ENCODE results near the gene ENKD1. TPM values are rescaled to one million over a fixed set of nuclear protein-coding genes. Genes with fewer than 3 reads are reported as not detected.

ENKD1 gene
- total RNA-seq, 1 donor from 2014 or later: 15.5 TPM

DNA sequence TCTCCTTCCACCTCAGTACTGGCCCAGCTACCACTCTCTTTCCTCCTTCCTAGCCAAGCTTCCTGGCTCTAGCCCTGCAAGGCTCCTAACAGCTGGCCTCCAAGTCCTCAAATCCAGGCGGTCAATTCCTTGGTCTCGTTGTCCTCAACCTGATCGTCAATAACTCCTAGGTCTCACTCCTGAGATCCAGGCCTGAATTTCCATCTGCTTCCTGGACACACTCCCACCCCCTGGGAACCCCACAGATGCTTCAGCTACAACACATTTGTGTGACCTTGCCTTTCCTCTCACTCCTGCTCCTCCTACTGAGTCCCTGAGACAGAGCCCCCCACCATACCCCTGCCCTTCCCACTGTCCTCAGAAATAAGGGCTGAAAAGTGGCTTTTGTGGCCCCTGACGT lies 2.3 kb downstream of the ENKD1 start:
- no peak for DNase-seq (ENCODE audit: low read depth)
- no peak for FAIRE-seq
- Histone ChIP-seq H3K27me3 (ENCODE audit: control insufficient read depth, insufficient read depth, low read length) (no peaks in the 10 kb centered on the region), H3K4me3 (ENCODE audit: low read depth, low read length) (no peak overlapping the region), H3K36me3 (ENCODE audit: control insufficient read depth, insufficient read depth, low read length) (peaks cover 2% of the 10 kb centered on the region)
- no peak for TF ChIP-seq CTCF (IDR thresholded peaks at IDR 0.05; ENCODE audit: insufficient read depth, low read length, severe bottlenecking)

- no peak overlapping the region for H3K4me3 ChIP-seq (ENCODE audit: low read depth, low read length)
- no peak for DNase-seq (ENCODE audit: low read depth)
- no peaks in the 10 kb centered on the region for H3K27me3 ChIP-seq (ENCODE audit: control insufficient read depth, insufficient read depth, low read length)
- no peak for TF ChIP-seq CTCF (IDR thresholded peaks at IDR 0.05; ENCODE audit: insufficient read depth, low read length, severe bottlenecking)
- H3K36me3 ChIP-seq (ENCODE audit: control insufficient read depth, insufficient read depth, low read length): peaks cover 3% of the 10 kb centered on the region
- FAIRE-seq: no peak
These were observed 2.7 kb downstream of the ENKD1 start for GRCh38 chr16:67663877-67664222.

GRCh38 chr16:67663151-67663876 lies 3.2 kb downstream of the ENKD1 start:
- peak; percentile 34 for TF ChIP-seq CTCF (IDR thresholded peaks at IDR 0.05; ENCODE audit: insufficient read depth, low read length, severe bottlenecking)
- FAIRE-seq (no peak), DNase-seq (ENCODE audit: low read depth) (no peak)
- Histone ChIP-seq H3K27me3 (ENCODE audit: control insufficient read depth, insufficient read depth, low read length) (no peaks in the 10 kb centered on the region), H3K36me3 (ENCODE audit: control insufficient read depth, insufficient read depth, low read length) (peaks cover 6% of the 10 kb centered on the region), H3K4me3 (ENCODE audit: low read depth, low read length) (no peak overlapping the region)

- Histone ChIP-seq H3K4me3 (ENCODE audit: low read depth, low read length) (no peak overlapping the region), H3K27me3 (ENCODE audit: control insufficient read depth, insufficient read depth, low read length) (no peaks in the 10 kb centered on the region), H3K36me3 (ENCODE audit: control insufficient read depth, insufficient read depth, low read length) (peaks cover 7% of the 10 kb centered on the region)
- TF ChIP-seq CTCF (IDR thresholded peaks at IDR 0.05; ENCODE audit: insufficient read depth, low read length, severe bottlenecking): no peak
- FAIRE-seq (no peak), DNase-seq (ENCODE audit: low read depth) (no peak)
These were observed 3.9 kb downstream of the ENKD1 start for GRCh38 chr16:67662653-67663010.

DNA sequence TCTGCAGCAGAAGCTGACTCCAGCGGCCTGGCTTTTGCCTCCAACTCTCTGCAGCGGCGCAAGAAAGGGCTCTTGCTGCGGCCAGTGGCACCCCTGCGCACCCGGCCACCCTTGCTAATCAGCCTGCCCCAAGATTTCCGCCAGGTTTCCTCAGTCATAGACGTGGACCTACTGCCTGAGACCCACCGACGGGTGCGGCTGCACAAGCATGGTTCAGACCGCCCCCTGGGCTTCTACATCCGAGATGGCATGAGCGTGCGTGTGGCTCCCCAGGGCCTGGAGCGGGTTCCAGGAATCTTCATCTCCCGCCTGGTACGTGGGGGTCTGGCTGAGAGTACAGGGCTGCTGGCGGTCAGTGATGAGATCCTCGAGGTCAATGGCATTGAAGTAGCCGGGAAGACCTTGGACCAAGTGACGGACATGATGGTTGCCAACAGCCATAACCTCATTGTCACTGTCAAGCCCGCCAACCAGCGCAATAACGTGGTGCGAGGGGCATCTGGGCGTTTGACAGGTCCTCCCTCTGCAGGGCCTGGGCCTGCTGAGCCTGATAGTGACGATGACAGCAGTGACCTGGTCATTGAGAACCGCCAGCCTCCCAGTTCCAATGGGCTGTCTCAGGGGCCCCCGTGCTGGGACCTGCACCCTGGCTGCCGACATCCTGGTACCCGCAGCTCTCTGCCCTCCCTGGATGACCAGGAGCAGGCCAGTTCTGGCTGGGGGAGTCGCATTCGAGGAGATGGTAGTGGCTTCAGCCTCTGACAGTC lies 4.5 kb downstream of the ENKD1 start:
- TF ChIP-seq CTCF (IDR thresholded peaks at IDR 0.05; ENCODE audit: insufficient read depth, low read length, severe bottlenecking): no peak
- no peak for FAIRE-seq
- Histone ChIP-seq H3K36me3 (ENCODE audit: control insufficient read depth, insufficient read depth, low read length) (peaks cover 7% of the 10 kb centered on the region), H3K4me3 (ENCODE audit: low read depth, low read length) (no peak overlapping the region), H3K27me3 (ENCODE audit: control insufficient read depth, insufficient read depth, low read length) (no peaks in the 10 kb centered on the region)
- DNase-seq (ENCODE audit: low read depth): no peak
